Measurements from ENCODE around the gene SHISA5.

- no peak for TF ChIP-seq GATA2 (IDR thresholded peaks at IDR 0.05; ENCODE audit: low read depth, low read length)
- TF ChIP-seq GATA3 (IDR thresholded peaks at IDR 0.05; ENCODE audit: low read depth, low read length), result no peak
Observed at GRCh38 chr3:48504051-48504946, at the start of gene SHISA5.
